Measurements from ENCODE around the gene SLC6A8. TPM values are rescaled to one million over a fixed set of nuclear protein-coding genes. Genes with fewer than 3 reads are reported as not detected.
A peak's percentile ranks its signal among the peaks of the same experiment; 100 is the strongest.
"Not testable (repeated sequence)": the region's sequence is repeated elsewhere in the genome, so short reads cannot be mapped to it uniquely, and the experiment has no call there.

SLC6A8 gene
- total and polyA plus RNA-seq, 5 experiments from 2014 or later: 0.04 to 0.49 (median 0.24) TPM; not detected in 1

DNA sequence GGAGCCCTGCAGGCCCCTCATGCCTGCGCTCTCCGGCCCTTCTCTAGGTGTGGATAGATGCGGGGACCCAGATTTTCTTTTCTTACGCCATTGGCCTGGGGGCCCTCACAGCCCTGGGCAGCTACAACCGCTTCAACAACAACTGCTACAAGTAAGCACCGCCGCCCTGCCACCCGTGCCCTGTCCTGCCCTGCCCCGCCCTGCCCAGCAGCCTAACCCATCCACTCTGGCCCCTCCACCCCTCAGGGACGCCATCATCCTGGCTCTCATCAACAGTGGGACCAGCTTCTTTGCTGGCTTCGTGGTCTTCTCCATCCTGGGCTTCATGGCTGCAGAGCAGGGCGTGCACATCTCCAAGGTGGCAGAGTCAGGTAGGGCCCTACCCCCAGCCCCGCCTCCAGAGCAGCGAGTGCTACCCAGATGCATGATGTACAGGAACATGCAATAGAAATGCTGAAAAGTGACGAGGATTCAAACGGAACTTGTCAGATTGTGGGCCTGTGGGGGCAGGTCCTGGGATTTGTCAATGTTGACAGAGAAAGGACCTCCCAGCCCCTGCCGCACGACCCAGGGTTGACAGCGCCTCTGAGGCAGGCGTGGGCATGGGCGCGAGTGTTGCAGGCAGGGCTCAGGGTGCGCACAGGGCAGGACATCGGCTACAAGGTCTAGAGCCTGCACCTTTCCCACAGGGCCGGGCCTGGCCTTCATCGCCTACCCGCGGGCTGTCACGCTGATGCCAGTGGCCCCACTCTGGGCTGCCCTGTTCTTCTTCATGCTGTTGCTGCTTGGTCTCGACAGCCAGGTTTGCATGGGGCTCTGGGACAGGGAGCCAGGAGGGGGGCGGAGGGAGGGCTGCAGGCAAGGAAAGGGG lies 5.7 kb downstream of the SLC6A8 start:
- H3K27me3 Mint-ChIP-seq: peaks cover 0 to 3% (median 0%) of the 10 kb centered on the region in 5 donors

DNA sequence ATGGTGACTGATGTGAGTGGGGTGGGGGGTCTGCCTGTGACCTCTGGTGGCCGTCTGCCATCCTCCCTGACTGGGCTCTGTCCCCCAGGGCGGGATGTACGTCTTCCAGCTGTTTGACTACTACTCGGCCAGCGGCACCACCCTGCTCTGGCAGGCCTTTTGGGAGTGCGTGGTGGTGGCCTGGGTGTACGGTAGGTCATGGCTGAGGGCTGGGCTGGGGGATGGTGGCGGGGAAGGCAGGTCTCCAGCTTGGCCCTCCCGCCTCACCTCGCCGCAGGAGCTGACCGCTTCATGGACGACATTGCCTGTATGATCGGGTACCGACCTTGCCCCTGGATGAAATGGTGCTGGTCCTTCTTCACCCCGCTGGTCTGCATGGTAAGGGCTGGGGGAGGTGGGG lies 6.5 kb downstream of the SLC6A8 start:
- H3K4me3 Mint-ChIP-seq, DNase-seq, H3K27me3 Mint-ChIP-seq, H3K27ac Mint-ChIP-seq, POLR2A ChIA-PET, ATAC-seq, H3K4me1 Mint-ChIP-seq, H3K9me3 Mint-ChIP-seq: not testable (repeated sequence)
- H3K36me3 Mint-ChIP-seq: peaks cover 0 to 28% (median 0%) of the 10 kb centered on the region in 3 donors

More for the DNA sequence above, 5.7 kb downstream of the SLC6A8 start:
- POLR2A ChIA-PET: no interaction called here
- Mint-ChIP-seq H3K4me1 (no peaks in the 10 kb centered on the region), H3K27ac (no peak overlapping the region), H3K36me3 (peaks cover 0 to 23% (median 0%) of the 10 kb centered on the region in 3 donors), H3K9me3 (no peaks in the 10 kb centered on the region), H3K4me3 (no peak overlapping the region)
- ATAC-seq: no peak
- DNase-seq: no peak

DNA sequence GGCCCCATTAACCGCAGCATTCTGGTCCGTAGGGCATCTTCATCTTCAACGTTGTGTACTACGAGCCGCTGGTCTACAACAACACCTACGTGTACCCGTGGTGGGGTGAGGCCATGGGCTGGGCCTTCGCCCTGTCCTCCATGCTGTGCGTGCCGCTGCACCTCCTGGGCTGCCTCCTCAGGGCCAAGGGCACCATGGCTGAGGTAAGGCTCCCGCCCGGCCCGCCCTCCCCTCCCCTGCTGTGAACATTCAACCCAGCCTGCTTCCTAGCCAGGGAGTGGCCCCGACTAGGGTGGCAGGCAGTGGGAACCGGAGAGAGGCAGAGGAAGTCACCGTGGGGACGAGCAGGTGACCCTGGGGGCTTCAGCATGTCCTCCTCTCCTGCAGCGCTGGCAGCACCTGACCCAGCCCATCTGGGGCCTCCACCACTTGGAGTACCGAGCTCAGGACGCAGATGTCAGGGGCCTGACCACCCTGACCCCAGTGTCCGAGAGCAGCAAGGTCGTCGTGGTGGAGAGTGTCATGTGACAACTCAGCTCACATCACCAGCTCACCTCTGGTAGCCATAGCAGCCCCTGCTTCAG lies 7.1 kb downstream of the SLC6A8 start:
- DNase-seq (no peak), ATAC-seq (no peak)
- no peaks in the 10 kb centered on the region for H3K4me1 Mint-ChIP-seq
- peaks cover 0 to 3% (median 0%) of the 10 kb centered on the region in 5 donors for H3K27me3 Mint-ChIP-seq
- peaks cover 0 to 28% (median 0%) of the 10 kb centered on the region in 3 donors for H3K36me3 Mint-ChIP-seq
- no peaks in the 10 kb centered on the region for H3K9me3 Mint-ChIP-seq
- POLR2A ChIA-PET: no interaction called here
- H3K27ac Mint-ChIP-seq: peak overlapping the region in 1 of 10 donors; percentile 34
- no peak overlapping the region for H3K4me3 Mint-ChIP-seq

DNA sequence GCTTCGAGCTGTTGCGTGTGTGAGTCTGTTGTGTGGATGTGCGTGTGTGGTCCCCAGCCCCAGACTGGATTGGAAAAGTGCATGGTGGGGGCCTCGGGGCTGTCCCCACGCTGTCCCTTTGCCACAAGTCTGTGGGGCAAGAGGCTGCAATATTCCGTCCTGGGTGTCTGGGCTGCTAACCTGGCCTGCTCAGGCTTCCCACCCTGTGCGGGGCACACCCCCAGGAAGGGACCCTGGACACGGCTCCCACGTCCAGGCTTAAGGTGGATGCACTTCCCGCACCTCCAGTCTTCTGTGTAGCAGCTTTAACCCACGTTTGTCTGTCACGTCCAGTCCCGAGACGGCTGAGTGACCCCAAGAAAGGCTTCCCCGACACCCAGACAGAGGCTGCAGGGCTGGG lies 8.4 kb downstream of the SLC6A8 start:
- Mint-ChIP-seq H3K27me3 (no peaks in the 10 kb centered on the region), H3K9me3 (no peaks in the 10 kb centered on the region), H3K4me1 (no peaks in the 10 kb centered on the region), H3K4me3 (no peak overlapping the region), H3K27ac (peak overlapping the region in 1 of 10 donors; percentile 36), H3K36me3 (peaks cover 0 to 32% (median 0%) of the 10 kb centered on the region in 3 donors)
- DNase-seq: no peak
- ATAC-seq: no peak
- POLR2A ChIA-PET: no interaction called here

DNA sequence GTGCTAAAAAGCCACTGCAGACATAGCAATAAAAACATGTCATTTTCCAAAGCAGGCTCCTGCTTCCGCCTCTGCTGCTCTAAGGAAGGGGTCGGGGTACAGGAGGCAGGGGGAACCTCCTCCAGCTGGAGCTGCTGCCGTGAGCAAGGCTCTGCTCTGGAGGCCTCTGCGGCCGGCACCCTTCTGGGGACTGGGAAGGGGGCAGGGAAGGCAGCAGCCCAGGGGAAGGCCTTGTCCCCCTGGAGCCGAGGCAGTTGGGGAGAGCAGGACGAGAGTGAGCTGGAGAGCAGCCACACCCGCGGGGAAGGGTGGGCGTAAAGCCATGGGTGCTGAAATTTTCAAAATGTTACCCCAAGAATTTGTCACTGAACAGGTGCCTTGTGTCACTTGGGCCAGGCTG lies 8.8 kb downstream of the SLC6A8 start:
- POLR2A ChIA-PET, DNase-seq, ATAC-seq, H3K9me3 Mint-ChIP-seq, H3K4me1 Mint-ChIP-seq, H3K27me3 Mint-ChIP-seq, H3K4me3 Mint-ChIP-seq: not testable (repeated sequence)
- peaks cover 0 to 32% (median 0%) of the 10 kb centered on the region in 3 donors for H3K36me3 Mint-ChIP-seq
- H3K27ac Mint-ChIP-seq: peak overlapping the region in 1 of 10 donors; percentile 68

DNA sequence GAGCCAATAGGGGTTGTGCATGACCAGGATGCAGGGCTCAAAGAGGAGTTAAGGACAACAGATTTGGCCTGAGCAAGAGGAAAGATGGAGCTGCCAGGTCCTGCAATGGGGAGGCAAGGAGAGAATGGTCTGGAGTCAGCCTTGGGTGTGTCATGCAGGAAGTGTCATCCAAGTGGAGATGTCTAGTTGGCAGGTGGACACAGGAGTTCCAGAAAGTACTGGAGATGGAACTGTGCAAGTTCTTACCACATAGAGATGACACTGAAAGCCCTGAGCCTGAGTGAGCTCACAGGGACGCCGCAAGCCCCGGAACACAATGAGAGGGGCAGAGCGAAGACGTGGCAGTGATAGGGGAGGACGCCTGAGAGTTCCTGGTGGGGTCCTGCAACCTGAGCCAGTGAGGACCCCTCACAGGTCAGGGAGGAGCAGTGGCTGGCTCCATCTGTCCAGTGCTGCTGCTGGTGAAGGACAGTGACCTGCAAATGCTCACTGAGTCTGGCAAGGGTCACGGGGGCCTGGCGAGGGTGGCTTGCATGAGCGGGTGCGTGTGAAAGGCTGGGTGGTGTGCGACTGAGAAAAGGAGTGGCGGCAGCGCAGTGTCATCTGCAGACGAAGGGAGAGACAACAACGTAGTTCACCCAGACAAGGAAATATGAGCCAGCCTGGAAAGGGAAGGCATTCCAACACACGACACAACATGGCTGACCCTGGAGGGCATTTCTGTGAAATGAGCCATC lies 9.4 kb downstream of the SLC6A8 start:
- H3K9me3 Mint-ChIP-seq, ATAC-seq, H3K4me1 Mint-ChIP-seq, H3K4me3 Mint-ChIP-seq, DNase-seq, H3K27me3 Mint-ChIP-seq, POLR2A ChIA-PET: not testable (repeated sequence)
- Mint-ChIP-seq H3K27ac (peak overlapping the region in 2 of 10 donors; percentile 22 to 68), H3K36me3 (peaks cover 0 to 32% (median 0%) of the 10 kb centered on the region in 3 donors)

DNA sequence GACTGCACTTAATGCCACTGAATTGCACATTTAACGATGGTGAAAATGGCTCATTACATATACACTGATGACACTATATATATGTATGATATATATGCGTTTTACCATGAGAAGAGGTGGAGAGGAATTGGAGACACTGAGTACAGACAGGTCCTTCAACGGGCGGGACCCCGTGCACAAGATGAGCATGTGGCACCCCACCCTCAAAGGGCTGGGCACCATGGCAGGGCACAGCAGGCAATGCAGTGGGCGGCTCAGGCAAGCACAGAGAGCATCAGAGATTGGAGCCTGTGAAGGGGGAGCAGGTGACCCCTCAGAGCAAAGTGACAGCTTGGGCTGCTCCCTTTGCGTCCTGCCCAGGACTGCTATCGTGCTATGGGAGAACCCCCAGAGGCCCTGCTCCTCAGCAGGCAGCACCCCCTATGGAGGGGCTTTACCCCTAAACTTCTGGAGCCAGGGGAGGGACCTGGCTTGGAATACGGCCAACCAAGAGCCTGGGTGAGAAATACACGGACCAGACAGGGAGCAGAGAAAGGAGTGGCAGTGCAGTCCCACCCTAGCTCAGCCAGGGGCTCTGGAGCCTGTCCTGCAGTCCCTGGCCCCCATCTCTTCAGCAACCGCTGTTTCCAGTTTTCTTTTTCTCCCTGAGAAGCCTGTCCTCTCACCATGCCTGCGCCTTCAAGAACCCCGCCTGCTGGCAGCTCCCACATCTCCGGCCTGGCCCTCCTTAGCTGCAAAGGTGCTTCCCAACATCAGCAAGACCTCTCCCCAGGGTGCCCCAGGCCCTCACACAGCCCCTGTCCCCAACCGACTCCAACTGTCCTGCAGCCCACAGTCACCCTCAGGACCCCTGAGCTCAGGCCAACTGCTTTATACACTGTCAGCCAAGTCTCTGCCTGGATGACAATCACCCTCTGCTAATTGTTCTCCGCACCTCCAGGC lies 10.5 kb downstream of the SLC6A8 start:
- Mint-ChIP-seq H3K9me3 (no peaks in the 10 kb centered on the region), H3K4me3 (no peak overlapping the region), H3K27ac (peak overlapping the region in 6 of 10 donors; percentile 8 to 86 (median 34)), H3K27me3 (no peaks in the 10 kb centered on the region), H3K4me1 (no peaks in the 10 kb centered on the region), H3K36me3 (peaks cover 0 to 36% (median 0%) of the 10 kb centered on the region in 3 donors)
- DNase-seq: no peak
- POLR2A ChIA-PET: no interaction called here
- no peak for ATAC-seq

DNA sequence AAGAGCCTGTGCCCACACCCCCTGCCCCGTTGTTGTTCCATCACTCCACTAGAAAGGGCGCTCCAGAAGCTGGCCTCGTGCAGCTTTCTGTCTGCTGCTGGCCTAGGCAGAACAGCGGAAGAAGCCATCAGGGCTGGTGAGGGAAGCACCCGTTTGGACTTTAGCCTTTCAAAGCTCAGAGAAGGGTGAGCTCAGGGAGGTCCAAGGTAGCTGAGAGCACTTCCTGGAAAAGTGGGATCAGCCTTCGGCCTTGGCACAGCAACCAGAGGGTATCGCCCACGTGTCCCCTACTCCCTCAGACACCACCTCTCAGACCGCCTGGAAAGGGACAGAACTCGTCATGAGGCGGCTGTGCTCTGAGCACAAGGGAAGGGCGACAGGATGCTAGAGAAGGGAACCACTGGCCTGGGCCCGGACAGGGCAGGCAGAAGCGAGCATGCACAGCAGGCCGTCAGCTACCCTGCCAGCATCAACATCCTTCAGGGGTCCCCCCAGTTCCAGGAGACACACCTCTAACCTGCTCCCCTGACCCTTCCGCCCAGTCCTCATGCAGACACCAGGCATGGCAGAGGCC lies 11.6 kb downstream of the SLC6A8 start:
- H3K27ac Mint-ChIP-seq, H3K4me1 Mint-ChIP-seq, ATAC-seq, POLR2A ChIA-PET, H3K27me3 Mint-ChIP-seq, DNase-seq, H3K9me3 Mint-ChIP-seq, H3K4me3 Mint-ChIP-seq: not testable (repeated sequence)
- peaks cover 0 to 42% (median 0%) of the 10 kb centered on the region in 3 donors for H3K36me3 Mint-ChIP-seq

DNA sequence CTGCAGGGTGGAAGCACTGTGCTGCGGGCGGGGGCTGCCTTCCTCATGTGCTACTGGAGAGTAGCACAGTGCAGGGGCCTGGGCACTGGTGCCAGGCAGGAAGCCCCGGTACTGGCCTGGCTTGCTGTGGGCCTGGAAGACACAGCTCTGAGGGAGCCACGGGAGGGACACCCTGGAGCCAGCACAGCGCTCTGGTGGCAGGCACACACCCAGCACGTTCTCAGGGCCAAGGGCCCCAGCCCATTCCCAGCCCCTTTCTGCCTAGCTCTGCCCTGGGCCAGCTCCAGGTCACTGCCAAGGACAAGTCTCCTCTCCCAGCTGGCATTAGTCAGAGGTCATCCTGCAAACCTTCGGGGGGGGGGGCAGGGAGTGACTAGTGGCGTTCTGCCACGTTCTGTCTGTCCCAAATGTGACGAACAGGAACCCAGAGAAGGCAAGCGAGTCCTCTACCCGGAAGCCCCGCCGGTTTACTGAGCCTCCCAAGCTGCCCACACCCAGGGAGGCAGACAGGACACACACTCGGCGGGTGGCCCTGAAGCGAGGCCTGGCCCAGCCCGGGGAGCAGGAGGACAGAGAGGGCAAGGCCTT lies 12.2 kb downstream of the SLC6A8 start:
- POLR2A ChIA-PET, DNase-seq, H3K27me3 Mint-ChIP-seq, H3K27ac Mint-ChIP-seq, ATAC-seq, H3K4me1 Mint-ChIP-seq, H3K4me3 Mint-ChIP-seq, H3K9me3 Mint-ChIP-seq: not testable (repeated sequence)
- H3K36me3 Mint-ChIP-seq: peaks cover 0 to 47% (median 0%) of the 10 kb centered on the region in 3 donors

DNA sequence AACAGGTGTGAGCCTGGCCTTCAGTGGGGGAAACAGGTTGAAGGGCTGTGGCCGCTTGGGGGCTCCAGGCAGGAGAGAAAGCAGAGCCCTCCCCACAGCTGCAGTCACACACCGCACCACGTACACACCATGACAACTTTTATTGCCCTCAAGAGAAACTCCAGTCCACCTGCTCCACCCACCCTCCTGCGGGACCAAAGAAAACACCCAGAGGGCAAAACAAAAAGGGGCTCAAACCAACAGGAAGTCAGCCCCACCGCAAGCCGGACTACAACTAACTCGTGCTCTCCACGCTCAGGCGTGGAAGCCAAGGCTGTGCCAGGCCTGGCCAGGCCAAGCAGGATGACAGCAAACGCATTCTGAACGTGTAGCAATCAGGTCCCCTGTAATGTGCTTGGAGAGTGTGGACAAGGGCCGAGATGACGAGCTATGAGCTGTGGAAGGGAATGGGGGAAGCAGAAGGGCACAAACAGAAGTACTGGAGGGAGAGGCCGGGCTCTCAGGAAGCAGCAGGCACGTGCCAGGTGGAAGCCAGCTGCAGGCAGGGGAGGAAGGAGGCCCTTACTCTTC lies 12.7 kb downstream of the SLC6A8 start:
- ATAC-seq: no peak
- no peaks in the 10 kb centered on the region for H3K9me3 Mint-ChIP-seq
- H3K4me1 Mint-ChIP-seq: no peaks in the 10 kb centered on the region
- peak overlapping the region in 1 of 10 donors; percentile 60 for H3K27ac Mint-ChIP-seq
- H3K27me3 Mint-ChIP-seq: no peaks in the 10 kb centered on the region
- H3K36me3 Mint-ChIP-seq: peaks cover 0 to 47% (median 0%) of the 10 kb centered on the region in 3 donors
- POLR2A ChIA-PET: no interaction called here
- no peak for DNase-seq
- H3K4me3 Mint-ChIP-seq: no peak overlapping the region

DNA sequence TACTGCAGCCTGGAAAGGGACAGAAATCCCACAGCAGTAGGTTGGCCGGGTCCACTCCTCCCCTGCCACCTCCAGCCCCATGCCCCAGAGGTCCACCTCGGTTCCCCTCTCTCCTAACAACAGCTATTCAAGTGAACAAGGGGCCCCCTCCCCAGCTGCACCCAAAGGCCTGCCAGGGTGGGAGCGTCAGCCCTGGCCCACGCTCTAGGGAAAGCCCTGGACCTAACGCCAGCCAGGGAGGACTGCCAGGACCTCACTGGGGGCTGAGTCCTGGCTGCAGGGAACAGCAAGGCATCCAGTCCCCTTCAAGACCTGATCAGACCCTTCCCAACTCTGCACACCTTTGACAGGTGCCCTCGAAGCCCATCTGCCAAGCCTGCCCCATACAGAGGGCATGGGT lies 13.2 kb downstream of the SLC6A8 start:
- ATAC-seq (no peak), DNase-seq (no peak)
- Mint-ChIP-seq H3K36me3 (peaks cover 0 to 43% (median 0%) of the 10 kb centered on the region in 3 donors), H3K27ac (no peak overlapping the region), H3K27me3 (no peaks in the 10 kb centered on the region), H3K4me3 (no peak overlapping the region), H3K4me1 (no peaks in the 10 kb centered on the region), H3K9me3 (no peaks in the 10 kb centered on the region)
- POLR2A ChIA-PET: no interaction called here
